ENCODE data around the gene ERBB3. TPM values are rescaled to one million over a fixed set of nuclear protein-coding genes. Genes with fewer than 3 reads are reported as not detected.
A peak's percentile ranks its signal among the peaks of the same experiment; 100 is the strongest.

The ERBB3 gene
- total RNA-seq, 6 donors from 2014 or later, result 56.8 to 171 (median 101) TPM

DNA sequence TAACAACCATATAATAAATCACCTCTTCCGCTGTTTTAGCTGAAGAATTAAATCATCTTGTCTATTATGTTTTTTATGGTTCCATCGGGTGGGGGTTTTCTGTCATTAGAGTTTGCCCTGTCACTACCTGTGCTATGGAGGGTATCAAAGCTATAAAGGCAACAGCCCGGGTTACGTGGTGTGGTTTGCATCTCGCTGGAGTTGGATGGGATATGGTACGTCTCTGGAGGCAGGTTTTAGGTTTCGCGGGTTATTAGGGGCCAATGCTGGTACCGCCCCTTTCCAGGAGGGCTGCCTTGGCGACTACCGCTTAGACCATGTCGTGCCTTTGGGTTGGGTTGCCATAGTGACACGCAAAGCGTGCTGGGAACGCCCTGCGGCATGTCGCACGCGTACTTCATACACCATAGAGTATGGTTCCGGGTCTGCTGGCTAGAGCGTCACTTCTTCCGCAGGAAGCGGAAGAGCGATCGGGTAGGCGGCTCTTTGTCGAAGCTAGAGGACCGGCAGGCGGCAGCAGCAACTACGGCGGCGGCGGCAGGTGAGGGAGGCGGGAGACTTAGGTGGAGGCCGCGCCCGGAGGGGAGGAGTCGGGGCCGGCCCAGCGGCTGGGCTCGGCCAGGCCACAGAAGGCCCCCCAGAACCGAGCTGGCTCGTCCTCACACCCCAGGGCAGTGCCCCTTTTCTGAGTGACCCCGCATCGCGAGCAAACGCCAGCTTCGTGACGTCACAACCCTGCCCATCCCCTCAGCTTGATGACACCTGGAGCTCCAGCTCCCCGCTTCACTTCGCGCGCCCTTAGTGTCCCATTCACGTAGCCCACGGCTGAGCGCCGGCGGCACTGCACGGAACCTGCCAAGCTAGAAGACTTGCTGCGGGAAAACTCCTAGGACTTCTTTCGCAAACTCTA is 38.1 kb downstream of the ERBB3 start, which contains the start of gene ZC3H10:
ZC3H10 (plus strand) TSS at position 489 of the 910 bp plus-strand sequence. CDS start 2,297 bp downstream, outside the sequence.
- 1% methylated on average over 19 to 51 of the region's 61 CpGs for WGBS, 2 donors
- ATAC-seq (ENCODE audit: low FRiP score in 2 of 2) (peak; percentile 93 to 97), DNase-seq (peak; percentile 95 to 100)
- H3K4me1 ChIP-seq, result peaks cover 16 to 33% (median 29%) of the 10 kb centered on the region in 4 donors
- H3K27me3 ChIP-seq, result no peaks in the 10 kb centered on the region
- H3K36me3 ChIP-seq, result peaks cover 9 to 37% (median 17%) of the 10 kb centered on the region in 4 donors
- no peaks in the 10 kb centered on the region for H3K9me3 ChIP-seq
- H3K27ac ChIP-seq, result peak within 1 kb of the TSS; percentile 94 to 97 (median 96)
- TF ChIP-seq EP300 (IDR thresholded peaks at IDR 0.05) (peak in 2 of 4 donors; percentile 57 to 85), POLR2A (IDR thresholded peaks at IDR 0.05) (peak in 3 of 4 donors; percentile 77 to 96 (median 90)), POLR2AphosphoS5 (IDR thresholded peaks at IDR 0.05) (peak; percentile 96)
- TF ChIP-seq, protein P1, sequence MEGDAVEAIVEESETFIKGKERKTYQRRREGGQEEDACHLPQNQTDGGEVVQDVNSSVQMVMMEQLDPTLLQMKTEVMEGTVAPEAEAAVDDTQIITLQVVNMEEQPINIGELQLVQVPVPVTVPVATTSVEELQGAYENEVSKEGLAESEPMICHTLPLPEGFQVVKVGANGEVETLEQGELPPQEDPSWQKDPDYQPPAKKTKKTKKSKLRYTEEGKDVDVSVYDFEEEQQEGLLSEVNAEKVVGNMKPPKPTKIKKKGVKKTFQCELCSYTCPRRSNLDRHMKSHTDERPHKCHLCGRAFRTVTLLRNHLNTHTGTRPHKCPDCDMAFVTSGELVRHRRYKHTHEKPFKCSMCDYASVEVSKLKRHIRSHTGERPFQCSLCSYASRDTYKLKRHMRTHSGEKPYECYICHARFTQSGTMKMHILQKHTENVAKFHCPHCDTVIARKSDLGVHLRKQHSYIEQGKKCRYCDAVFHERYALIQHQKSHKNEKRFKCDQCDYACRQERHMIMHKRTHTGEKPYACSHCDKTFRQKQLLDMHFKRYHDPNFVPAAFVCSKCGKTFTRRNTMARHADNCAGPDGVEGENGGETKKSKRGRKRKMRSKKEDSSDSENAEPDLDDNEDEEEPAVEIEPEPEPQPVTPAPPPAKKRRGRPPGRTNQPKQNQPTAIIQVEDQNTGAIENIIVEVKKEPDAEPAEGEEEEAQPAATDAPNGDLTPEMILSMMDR (IDR thresholded peaks at IDR 0.05), result peak in 5 of 6 experiments; percentile 29 to 77 (median 70)
- peak within 1 kb of the TSS; percentile 68 to 86 (median 74) for H3K4me3 ChIP-seq

DNA sequence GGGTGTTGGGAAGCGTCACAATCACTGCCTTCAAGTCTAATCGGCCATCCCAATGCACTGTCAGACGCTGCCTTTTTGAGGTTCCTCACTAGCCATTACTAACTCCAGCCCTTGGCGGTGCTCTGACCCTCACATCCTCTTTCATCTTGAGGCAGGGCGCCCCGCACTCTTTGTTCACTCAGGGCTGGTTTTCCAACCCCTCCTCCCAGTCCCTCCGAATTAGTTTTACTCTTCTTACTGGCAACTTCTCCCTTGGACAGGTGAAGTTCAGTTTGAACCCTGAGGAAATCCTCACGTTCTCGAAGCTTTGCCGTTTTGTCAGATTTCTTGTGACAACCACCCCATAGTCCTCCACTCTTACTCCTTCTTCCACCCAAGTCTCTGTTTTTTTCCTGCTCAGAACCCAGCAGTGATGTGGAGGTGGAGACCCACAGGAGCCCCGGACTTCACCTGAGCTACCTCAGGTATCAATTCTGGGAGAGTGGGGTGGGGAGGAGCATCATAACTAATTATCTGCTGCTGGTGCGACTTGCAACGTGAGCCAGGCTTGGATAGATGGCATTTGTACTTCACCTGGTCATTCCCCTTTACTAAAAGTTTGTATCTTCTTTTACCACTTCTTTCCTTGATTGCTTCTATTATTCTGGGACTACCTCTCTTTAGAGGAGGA is 38.9 kb downstream of the ERBB3 start:
- Histone ChIP-seq H3K4me3 (peak overlapping the region; percentile 46 to 86 (median 72)), H3K27me3 (no peaks in the 10 kb centered on the region), H3K27ac (peak overlapping the region; percentile 86 to 95 (median 92)), H3K4me1 (peaks cover 16 to 33% (median 29%) of the 10 kb centered on the region in 4 donors), H3K36me3 (peaks cover 9 to 29% (median 14%) of the 10 kb centered on the region in 4 donors), H3K9me3 (no peaks in the 10 kb centered on the region)
- DNase-seq (peak in 1 of 2 donors; percentile 35), ATAC-seq (ENCODE audit: low FRiP score in 2 of 2) (peak in 1 of 2 donors; percentile 4)
- TF ChIP-seq POLR2A (IDR thresholded peaks at IDR 0.05), result no peak
- TF ChIP-seq EP300 (IDR thresholded peaks at IDR 0.05), result no peak
- TF ChIP-seq POLR2AphosphoS5 (IDR thresholded peaks at IDR 0.05), result no peak
- TF ChIP-seq, protein P1 (IDR thresholded peaks at IDR 0.05), result no peak
- 7 to 10% methylated on average over 13 of the region's 13 CpGs for WGBS, 2 donors

DNA sequence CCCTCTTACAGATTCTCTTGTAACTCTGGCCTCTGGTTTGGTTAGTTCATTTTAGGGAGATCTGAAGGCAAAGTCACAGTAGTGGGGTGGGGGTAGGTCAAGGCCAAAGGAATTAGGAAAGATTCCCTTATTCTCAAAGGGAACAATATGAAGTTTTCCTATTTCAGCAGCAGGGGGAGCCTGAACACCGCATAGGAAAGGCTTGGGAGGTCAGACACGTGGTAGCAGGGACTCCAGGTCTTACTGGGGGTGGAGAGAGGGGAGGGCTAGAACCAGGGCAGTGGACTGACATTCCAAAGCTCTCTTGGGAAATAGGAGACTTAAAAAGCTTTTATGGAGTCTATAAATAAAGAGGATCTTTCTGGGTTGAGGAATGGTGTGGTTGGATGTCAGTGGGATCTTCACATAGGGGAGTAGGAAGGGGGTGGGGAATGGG is 39.4 kb downstream of the ERBB3 start:
- DNase-seq (peak in 1 of 2 donors; percentile 84), ATAC-seq (ENCODE audit: low FRiP score in 2 of 2) (peak; percentile 63 to 85)
- Histone ChIP-seq H3K9me3 (no peaks in the 10 kb centered on the region), H3K4me1 (peaks cover 16 to 35% (median 29%) of the 10 kb centered on the region in 4 donors), H3K27ac (peak overlapping the region; percentile 12 to 95 (median 88)), H3K27me3 (no peaks in the 10 kb centered on the region), H3K4me3 (peak overlapping the region in 3 of 4 donors; percentile 68 to 86 (median 75)), H3K36me3 (peaks cover 9 to 27% (median 14%) of the 10 kb centered on the region in 4 donors)
- TF ChIP-seq POLR2AphosphoS5 (IDR thresholded peaks at IDR 0.05) (peak in 1 of 2 donors; percentile 38), EP300 (IDR thresholded peaks at IDR 0.05) (no peak), POLR2A (IDR thresholded peaks at IDR 0.05) (no peak)
- TF ChIP-seq, protein P1 (IDR thresholded peaks at IDR 0.05), result peak; percentile 70 to 88 (median 80)
- 0% methylated on average over 2 of the region's 2 CpGs for WGBS, 2 donors

DNA sequence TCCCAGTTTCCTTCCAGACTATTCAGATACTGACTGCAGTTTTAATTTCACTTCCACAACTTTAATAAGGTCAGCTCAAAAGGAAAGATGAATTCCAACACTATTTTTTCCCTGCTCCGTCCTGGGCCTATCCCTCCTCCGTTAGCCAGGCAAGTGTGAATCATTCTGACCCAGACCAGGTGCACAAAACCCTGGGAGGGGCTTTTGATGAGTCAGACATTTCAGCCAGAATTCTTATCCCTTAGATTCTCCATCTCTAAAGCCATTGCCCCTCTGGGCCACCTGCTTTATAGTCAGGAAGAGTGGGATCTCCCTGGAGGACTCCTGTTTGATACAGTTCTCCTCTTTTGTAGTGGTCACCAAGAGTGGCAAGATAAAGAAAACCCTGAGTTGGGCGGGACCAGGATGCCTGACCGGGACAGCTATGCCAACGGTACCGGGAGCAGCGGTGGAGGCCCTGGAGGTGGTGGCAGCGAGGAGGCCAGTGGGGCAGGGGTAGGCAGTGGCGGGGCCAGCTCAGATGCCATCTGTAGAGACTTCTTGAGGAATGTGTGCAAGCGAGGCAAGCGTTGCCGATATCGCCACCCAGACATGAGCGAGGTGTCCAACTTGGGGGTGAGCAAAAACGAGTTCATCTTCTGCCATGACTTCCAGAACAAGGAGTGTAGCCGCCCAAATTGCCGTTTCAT is 40.3 kb downstream of the ERBB3 start:
- H3K36me3 ChIP-seq, result peaks cover 9 to 27% (median 14%) of the 10 kb centered on the region in 4 donors
- ATAC-seq (ENCODE audit: low FRiP score in 2 of 2), result no peak
- H3K27ac ChIP-seq, result peak overlapping the region in 3 of 4 donors; percentile 76 to 95 (median 91)
- peaks cover 24 to 42% (median 30%) of the 10 kb centered on the region in 4 donors for H3K4me1 ChIP-seq
- no peak overlapping the region for H3K4me3 ChIP-seq
- no peaks in the 10 kb centered on the region for H3K27me3 ChIP-seq
- no peaks in the 10 kb centered on the region for H3K9me3 ChIP-seq
- 93 to 95% methylated on average over 16 to 17 of the region's 17 CpGs for WGBS, 2 donors
- DNase-seq, result no peak
- TF ChIP-seq POLR2A (IDR thresholded peaks at IDR 0.05) (no peak), POLR2AphosphoS5 (IDR thresholded peaks at IDR 0.05) (no peak), EP300 (IDR thresholded peaks at IDR 0.05) (no peak)
- TF ChIP-seq, protein P1 (IDR thresholded peaks at IDR 0.05), result no peak

All from upper lobe of left lung (tissue), 6 donors.